Fibroblast of gingiva (primary cell): ENCODE data around the gene CLINT1.
A peak's percentile ranks its signal among the peaks of the same experiment; 100 is the strongest.
"Not testable (repeated sequence)": the region's sequence is repeated elsewhere in the genome, so short reads cannot be mapped to it uniquely, and the experiment has no call there.

Experiments used
- DNase-seq: peaks from one replicate; pipeline ENCODE4 v3.0.0-alpha.2; 2011; ENCODE audit warnings: low read depth

CLINT1 gene

GRCh38 chr5:157858527-157859226 is at the start of gene CLINT1:
Gene CLINT1 (minus strand): TSS chr5:157859145. CDS start chr5:157858970, 175 bp downstream.
- DNase-seq: peak; percentile 76

- no peak for DNase-seq
These were observed 49.5 kb upstream of the CLINT1 start for GRCh38 chr5:157908459-157908858.

GRCh38 chr5:157907479-157907878 is 48.5 kb upstream of the CLINT1 start:
- DNase-seq: no peak

- DNase-seq: no peak
These were observed 44.1 kb upstream of the CLINT1 start for GRCh38 chr5:157903117-157903450.

- no peak for DNase-seq
These were observed 43.6 kb upstream of the CLINT1 start for GRCh38 chr5:157902449-157903116.

- no peak for DNase-seq
These were observed 41.7 kb upstream of the CLINT1 start for GRCh38 chr5:157900644-157901043.

- no peak for DNase-seq
These were observed 34.7 kb upstream of the CLINT1 start for GRCh38 chr5:157893611-157894010.

- no peak for DNase-seq
These were observed 34.0 kb upstream of the CLINT1 start for GRCh38 chr5:157892974-157893373.

- no peak for DNase-seq
These were observed 32.1 kb upstream of the CLINT1 start for GRCh38 chr5:157890836-157891597.

- no peak for DNase-seq
These were observed 30.0 kb upstream of the CLINT1 start for GRCh38 chr5:157888814-157889532.

- DNase-seq: no peak
These were observed 27.9 kb upstream of the CLINT1 start for GRCh38 chr5:157886796-157887380.

GRCh38 chr5:157885051-157885450 is 26.1 kb upstream of the CLINT1 start:
- not testable (repeated sequence) for DNase-seq

- not testable (repeated sequence) for DNase-seq
These were observed 22.6 kb upstream of the CLINT1 start for GRCh38 chr5:157881498-157881897.

GRCh38 chr5:157877821-157878220 is 18.9 kb upstream of the CLINT1 start:
- DNase-seq: no peak

GRCh38 chr5:157874861-157875260 is 15.9 kb upstream of the CLINT1 start:
- DNase-seq: no peak

GRCh38 chr5:157870837-157871834 is 12.2 kb upstream of the CLINT1 start:
- peak; percentile 34 for DNase-seq

- no peak for DNase-seq
These were observed 8.9 kb upstream of the CLINT1 start for GRCh38 chr5:157867751-157868387.

GRCh38 chr5:157866536-157866935 is 7.6 kb upstream of the CLINT1 start:
- DNase-seq: no peak

- no peak for DNase-seq
These were observed 6.8 kb upstream of the CLINT1 start for GRCh38 chr5:157865781-157866180.

- no peak for DNase-seq
These were observed 5.1 kb upstream of the CLINT1 start for GRCh38 chr5:157864067-157864466.
